ENCODE data around the gene COG8. TPM values are rescaled to one million over a fixed set of nuclear protein-coding genes. Genes with fewer than 3 reads are reported as not detected.

Gene COG8
- total RNA-seq, 2 experiments from 2014 or later = 30.6 to 30.7 TPM

DNA sequence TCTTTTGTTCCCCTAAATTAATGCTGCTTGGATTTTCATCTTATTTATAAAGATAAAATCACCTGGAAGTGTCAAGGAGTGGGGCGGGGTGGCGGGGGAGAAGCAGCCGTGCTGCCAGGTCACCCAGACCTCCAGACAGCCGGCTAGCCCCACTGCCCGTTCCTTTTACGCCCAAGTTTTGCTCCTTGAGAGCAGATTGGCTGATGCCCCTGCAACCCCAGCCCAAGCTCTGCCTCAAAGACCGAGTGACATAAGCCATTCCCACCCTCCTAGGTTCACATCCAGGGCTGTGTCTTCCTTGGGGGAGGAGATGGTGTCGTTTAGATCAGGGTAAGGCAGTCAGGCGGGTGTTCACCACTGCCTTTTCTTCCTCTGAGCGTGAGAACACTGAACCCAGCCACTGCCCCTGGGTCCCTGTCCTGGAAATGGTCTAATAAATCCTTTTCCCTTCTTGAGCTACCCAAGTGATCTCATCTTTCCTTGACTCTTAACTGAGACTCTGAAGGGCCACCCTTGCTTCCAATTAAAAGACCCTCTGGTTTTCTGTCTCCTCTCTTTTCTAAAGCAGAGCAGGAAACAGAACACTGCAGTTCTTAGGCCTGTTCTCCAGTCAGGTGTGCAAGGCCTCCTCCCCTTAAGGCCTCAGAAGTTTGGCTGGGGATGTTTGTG lies 14.6 kb downstream of the COG8 start:
- no peak overlapping the region for H3K27ac Mint-ChIP-seq
- H3K36me3 Mint-ChIP-seq (ENCODE audit: low read depth) = peaks cover 73% of the 10 kb centered on the region

DNA sequence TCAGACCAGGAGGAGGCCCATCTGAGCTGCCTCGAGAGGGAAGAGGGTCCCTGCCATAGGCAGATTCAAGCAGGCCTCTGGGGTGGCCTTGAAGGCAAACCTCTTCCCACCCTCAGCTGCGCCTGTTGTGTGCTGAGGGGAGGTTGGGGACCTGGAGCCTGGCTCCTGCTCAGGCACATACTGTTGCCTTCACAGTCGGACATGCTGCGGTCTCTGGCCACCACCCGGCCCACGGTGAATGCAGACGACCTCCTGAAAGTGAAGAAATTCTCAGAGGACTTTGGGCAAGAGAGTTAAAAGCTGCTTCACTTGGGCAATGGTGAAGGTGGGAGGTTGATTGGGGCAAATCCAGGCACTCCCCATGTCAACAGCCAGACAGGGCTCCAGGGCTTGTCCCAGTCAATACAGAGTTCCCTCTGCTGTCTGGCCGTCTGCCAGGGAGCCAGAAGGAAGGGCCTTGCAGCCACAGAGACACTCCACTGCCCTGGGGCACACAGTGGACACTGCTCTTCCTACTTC lies 15.3 kb downstream of the COG8 start:
- DNase-seq = no peak
- H3K36me3 Mint-ChIP-seq (ENCODE audit: low read depth) = peaks cover 76% of the 10 kb centered on the region
- H3K4me3 Mint-ChIP-seq = no peak overlapping the region
- POLR2A ChIA-PET = interaction anchor here (0.6 to 9.7 kb wide), 3 partner anchors 9 to 24 kb away, joined by 3 to 151 read pairs (median 4); partner anchors contain the start of genes COG8 and NIP7
- no peak overlapping the region for H3K27ac Mint-ChIP-seq
- CTCF ChIA-PET = no interaction called here
- peaks cover 30% of the 10 kb centered on the region for H3K4me1 Mint-ChIP-seq
- H3K9me3 Mint-ChIP-seq = no peaks in the 10 kb centered on the region
- no peaks in the 10 kb centered on the region for H3K27me3 Mint-ChIP-seq

More for the DNA sequence above, 14.6 kb downstream of the COG8 start:
- DNase-seq = no peak
- ChIA-PET CTCF (no interaction called here), POLR2A (interaction anchor here (0.6 to 9.7 kb wide), 2 partner anchors 15 to 23 kb away, joined by 3 to 151 read pairs; partner anchors contain the start of genes COG8 and NIP7)
- Mint-ChIP-seq H3K27me3 (no peaks in the 10 kb centered on the region), H3K4me3 (no peak overlapping the region), H3K9me3 (no peaks in the 10 kb centered on the region), H3K4me1 (peaks cover 35% of the 10 kb centered on the region)

DNA sequence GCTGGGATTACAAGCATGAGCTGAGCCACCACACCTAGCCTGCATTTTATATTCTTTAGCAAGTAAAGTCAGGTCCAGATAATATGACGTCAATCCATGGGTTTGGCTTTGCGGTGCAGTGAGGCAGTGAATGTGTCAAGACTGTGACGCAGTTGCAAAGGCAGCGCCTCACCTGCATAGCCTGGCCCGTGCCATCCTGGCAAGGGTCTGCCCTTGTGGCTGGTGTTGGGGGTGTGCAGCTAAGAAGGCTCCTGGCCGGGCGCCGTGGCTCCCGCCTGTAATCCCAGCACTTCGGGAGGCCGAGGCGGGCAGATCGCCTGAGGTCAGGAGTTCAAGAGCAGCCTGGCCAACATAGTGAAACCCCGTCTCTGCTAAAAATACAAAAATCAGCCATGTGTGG lies 15.9 kb downstream of the COG8 start:
- DNase-seq = no peak
- H3K36me3 Mint-ChIP-seq (ENCODE audit: low read depth) = peaks cover 73% of the 10 kb centered on the region
- H3K4me1 Mint-ChIP-seq = peaks cover 23% of the 10 kb centered on the region
- H3K4me3 Mint-ChIP-seq = no peak overlapping the region
- H3K27ac Mint-ChIP-seq = no peak overlapping the region
- no peaks in the 10 kb centered on the region for H3K9me3 Mint-ChIP-seq
- CTCF ChIA-PET = no interaction called here
- H3K27me3 Mint-ChIP-seq = no peaks in the 10 kb centered on the region
- POLR2A ChIA-PET = interaction anchor here (1.2 to 9.7 kb wide), 3 partner anchors 8 to 17 kb away, joined by 4 to 151 read pairs (median 9); partner anchors contain the start of genes COG8, NIP7 and VPS4A

DNA sequence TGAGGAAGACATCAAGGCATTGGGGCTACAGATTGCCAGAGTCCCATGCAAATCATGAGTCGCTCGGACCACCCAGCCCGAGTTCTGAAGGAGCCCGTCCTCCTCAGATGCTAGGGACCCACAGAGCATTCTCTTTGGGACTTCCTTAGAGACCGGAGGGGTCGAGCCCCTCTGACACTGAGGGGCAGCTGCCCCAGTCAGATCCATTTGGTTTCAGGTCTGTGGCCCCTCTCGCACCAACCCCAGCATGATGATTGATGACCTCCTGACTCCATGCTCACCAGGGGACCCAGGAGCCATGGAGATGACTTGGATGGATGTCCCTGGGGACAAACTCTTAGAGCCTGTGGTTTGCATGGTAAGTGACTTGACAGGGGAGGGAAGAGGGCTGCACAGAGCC lies 17.0 kb downstream of the COG8 start:
- no peaks in the 10 kb centered on the region for H3K9me3 Mint-ChIP-seq
- no peak overlapping the region for H3K4me3 Mint-ChIP-seq
- no peaks in the 10 kb centered on the region for H3K27me3 Mint-ChIP-seq
- DNase-seq = no peak
- POLR2A ChIA-PET = interaction anchor here (2.6 kb wide), 1 partner anchor 10 kb away, joined by 9 read pairs; the partner anchor contains the start of gene VPS4A
- CTCF ChIA-PET = no interaction called here
- H3K4me1 Mint-ChIP-seq = peaks cover 18% of the 10 kb centered on the region
- no peak overlapping the region for H3K27ac Mint-ChIP-seq
- peaks cover 75% of the 10 kb centered on the region for H3K36me3 Mint-ChIP-seq (ENCODE audit: low read depth)

DNA sequence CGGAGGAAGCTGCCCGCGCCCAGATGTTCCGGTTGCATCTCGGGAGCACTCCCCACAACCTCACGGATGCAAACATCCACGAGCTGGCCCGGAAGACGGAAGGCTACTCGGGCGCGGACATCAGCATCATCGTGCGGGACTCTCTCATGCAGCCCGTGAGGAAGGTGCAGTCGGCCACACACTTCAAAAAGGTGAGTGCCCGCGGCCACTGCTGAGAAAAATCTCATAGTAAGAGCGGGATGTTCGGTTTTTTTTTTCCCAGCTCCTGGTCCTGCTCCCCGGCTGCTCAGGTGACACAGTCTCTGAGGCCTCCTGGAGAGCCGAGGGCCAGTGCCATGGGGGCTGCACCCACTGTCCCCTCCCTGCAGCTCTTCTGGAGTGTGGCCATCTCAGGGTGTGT lies 18.3 kb downstream of the COG8 start:
- no peak for DNase-seq
- peaks cover 7% of the 10 kb centered on the region for H3K4me1 Mint-ChIP-seq
- no peak overlapping the region for H3K27ac Mint-ChIP-seq
- H3K36me3 Mint-ChIP-seq (ENCODE audit: low read depth) = peaks cover 77% of the 10 kb centered on the region
- no peaks in the 10 kb centered on the region for H3K9me3 Mint-ChIP-seq
- H3K4me3 Mint-ChIP-seq = no peak overlapping the region
- ChIA-PET POLR2A (interaction anchor here (2.6 kb wide), 1 partner anchor 9 kb away, joined by 9 read pairs; the partner anchor contains the start of gene VPS4A), CTCF (no interaction called here)
- H3K27me3 Mint-ChIP-seq = no peaks in the 10 kb centered on the region

DNA sequence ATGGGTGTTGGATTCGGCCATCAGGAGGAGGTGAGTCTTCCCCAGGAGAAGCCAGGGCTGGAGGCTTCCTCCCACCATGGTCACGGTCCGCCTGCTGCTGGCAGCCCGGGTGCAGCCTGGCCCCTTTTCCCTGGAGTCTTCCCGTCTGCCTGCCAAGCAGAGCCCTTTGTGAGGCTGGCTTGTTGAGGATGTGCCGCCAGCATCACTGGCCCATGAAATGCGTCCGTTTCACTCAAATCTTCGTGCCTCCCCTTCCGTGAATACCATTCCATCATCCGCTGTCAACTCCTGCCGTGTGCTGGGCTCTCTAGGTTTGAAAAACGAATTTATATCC lies 18.7 kb downstream of the COG8 start:
- ChIA-PET POLR2A (interaction anchor here (2.6 kb wide), 1 partner anchor 9 kb away, joined by 9 read pairs; the partner anchor contains the start of gene VPS4A), CTCF (no interaction called here)
- Mint-ChIP-seq H3K4me1 (peaks cover 3% of the 10 kb centered on the region), H3K27ac (no peak overlapping the region), H3K36me3 (ENCODE audit: low read depth) (peaks cover 76% of the 10 kb centered on the region), H3K9me3 (no peaks in the 10 kb centered on the region), H3K27me3 (no peaks in the 10 kb centered on the region), H3K4me3 (no peak overlapping the region)
- no peak for DNase-seq

DNA sequence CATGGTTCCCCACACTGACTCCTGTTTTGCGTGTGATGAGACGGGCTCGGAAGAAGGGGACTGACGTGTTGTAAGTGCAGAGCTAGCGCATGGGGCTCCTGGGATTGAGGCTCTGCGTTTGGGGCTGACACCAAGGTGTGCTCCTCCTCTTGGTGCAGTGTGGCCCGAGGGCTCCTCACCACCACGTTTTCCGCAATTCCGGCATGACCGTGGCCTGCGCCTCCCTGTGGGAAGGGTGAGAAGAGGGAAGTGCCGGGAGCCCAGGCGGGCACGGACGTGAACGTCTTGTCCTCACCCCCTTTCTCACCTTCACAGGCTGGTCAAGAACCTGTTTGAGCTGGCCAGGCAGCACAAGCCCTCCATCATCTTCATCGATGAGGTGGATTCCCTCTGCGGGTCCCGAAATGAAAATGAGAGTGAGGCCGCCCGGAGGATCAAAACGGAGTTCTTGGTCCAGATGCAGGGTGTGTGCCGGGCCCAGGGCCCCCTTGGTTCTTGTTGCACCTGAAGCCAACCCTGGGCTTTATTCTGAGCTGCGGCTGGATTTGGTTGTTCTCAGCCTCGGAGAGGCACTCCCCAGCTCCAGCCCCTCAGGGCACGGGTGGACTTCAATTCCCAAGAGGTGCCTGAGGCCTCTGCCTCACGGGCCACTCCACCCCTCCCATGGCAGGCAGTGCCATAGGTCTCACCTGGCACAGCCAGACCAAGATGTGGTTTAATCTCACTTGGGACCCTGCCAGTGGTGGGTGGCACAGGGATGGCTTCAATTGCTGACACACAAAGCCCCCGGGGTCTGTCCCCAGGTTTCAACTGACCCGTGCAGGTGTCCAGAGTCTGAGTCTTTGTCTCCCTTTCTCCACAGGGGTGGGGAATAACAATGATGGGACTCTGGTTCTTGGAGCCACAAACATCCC lies 19.3 kb downstream of the COG8 start:
- no peak overlapping the region for H3K4me3 Mint-ChIP-seq
- no peaks in the 10 kb centered on the region for H3K27me3 Mint-ChIP-seq
- DNase-seq = no peak
- H3K36me3 Mint-ChIP-seq (ENCODE audit: low read depth) = peaks cover 70% of the 10 kb centered on the region
- no peaks in the 10 kb centered on the region for H3K9me3 Mint-ChIP-seq
- CTCF ChIA-PET = no interaction called here
- peaks cover 2% of the 10 kb centered on the region for H3K4me1 Mint-ChIP-seq
- H3K27ac Mint-ChIP-seq = no peak overlapping the region
- POLR2A ChIA-PET = no interaction called here

DNA sequence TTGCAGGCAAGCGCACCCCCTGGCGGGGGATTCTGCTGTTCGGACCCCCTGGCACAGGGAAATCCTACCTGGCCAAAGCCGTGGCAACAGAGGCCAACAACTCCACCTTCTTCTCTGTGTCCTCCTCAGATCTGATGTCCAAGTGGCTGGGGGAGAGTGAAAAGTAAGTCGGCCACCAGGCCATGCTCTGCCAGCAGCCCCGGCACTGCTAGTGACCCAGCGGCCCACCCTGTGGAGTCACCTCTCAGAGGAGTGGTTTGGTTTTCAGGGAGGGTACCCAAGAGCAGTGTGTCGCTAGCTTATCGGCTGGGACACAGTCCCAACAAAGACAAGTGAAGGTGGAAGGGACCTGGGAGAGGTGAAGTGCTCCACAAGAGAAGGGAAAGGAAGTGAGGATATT lies 20.0 kb downstream of the COG8 start:
- Mint-ChIP-seq H3K9me3 (no peaks in the 10 kb centered on the region), H3K27ac (no peak overlapping the region), H3K36me3 (ENCODE audit: low read depth) (peaks cover 66% of the 10 kb centered on the region), H3K27me3 (no peaks in the 10 kb centered on the region), H3K4me1 (no peaks in the 10 kb centered on the region), H3K4me3 (no peak overlapping the region)
- POLR2A ChIA-PET = interaction anchor here (3.3 kb wide), 1 partner anchor 10 kb away, joined by 16 read pairs; the partner anchor contains the start of gene PDF
- no peak for DNase-seq
- CTCF ChIA-PET = no interaction called here

DNA sequence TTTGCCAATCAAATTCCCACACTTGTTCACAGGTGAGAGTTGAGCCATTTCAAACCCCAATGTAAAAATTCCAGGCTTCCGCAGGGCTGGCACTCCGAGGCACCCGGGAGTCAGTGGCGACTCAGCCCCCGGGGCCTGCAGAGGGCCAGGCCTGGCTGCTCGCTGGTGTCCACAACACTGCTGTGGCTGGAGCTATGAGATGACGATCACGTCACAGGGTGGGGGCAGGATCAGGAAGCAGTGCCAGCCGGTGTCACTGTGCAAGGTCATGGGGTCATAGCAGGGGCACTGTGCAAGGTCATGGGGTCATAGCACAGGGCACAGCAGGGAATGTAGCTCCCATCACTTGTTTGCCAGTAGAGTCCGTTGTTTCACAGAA lies 20.5 kb downstream of the COG8 start:
- Mint-ChIP-seq H3K27me3 (no peaks in the 10 kb centered on the region), H3K4me1 (peaks cover under 1% of the 10 kb centered on the region), H3K36me3 (ENCODE audit: low read depth) (peaks cover 64% of the 10 kb centered on the region), H3K4me3 (no peak overlapping the region), H3K27ac (no peak overlapping the region), H3K9me3 (no peaks in the 10 kb centered on the region)
- DNase-seq = no peak
- ChIA-PET POLR2A (interaction anchor here (1.2 to 3.3 kb wide), 2 partner anchors 8 to 10 kb away, joined by 6 to 16 read pairs; partner anchors contain the start of gene PDF), CTCF (no interaction called here)

DNA sequence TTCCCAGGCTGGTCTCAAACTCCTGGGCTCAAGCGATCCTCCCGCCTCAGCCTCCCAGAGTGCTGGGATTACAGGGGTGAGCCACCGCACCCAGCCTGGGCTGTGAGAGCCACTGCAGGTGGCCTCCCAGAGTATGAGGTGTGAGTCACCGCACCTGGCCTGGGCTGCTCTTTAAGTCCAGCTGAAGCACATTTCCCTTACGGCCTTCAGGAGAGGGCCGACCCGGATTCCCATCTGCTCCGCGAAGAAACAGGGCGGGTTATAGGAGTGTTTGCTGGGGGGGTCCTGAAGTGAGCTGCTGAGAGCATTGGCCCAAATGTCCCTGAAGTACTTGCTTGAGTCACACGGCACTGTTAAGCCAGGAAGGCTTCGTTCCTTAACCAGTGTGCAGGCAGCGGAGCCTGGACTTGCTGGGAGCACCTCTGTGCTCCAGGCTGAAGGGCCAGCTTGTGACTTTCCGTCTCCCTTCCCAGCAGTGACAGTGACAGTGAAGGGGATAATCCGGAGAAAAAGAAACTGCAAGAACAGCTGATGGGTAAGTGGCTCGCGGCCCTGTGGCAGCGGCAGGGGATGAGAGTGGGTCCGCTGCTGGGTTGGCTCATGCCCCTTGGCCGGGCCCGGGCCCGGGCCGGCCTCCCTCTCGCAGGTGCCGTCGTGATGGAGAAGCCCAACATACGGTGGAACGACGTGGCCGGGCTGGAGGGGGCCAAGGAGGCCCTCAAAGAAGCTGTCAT lies 21.0 kb downstream of the COG8 start:
- ChIA-PET POLR2A (interaction anchor here (0.7 to 3.3 kb wide), 3 partner anchors 8 to 22 kb away, joined by 4 to 16 read pairs (median 6); partner anchors contain the start of gene PDF), CTCF (no interaction called here)
- H3K4me1 Mint-ChIP-seq = peaks cover 6% of the 10 kb centered on the region
- no peak for DNase-seq
- H3K36me3 Mint-ChIP-seq (ENCODE audit: low read depth) = peaks cover 64% of the 10 kb centered on the region
- H3K27me3 Mint-ChIP-seq = no peaks in the 10 kb centered on the region
- no peak overlapping the region for H3K27ac Mint-ChIP-seq
- no peak overlapping the region for H3K4me3 Mint-ChIP-seq
- no peaks in the 10 kb centered on the region for H3K9me3 Mint-ChIP-seq

DNA sequence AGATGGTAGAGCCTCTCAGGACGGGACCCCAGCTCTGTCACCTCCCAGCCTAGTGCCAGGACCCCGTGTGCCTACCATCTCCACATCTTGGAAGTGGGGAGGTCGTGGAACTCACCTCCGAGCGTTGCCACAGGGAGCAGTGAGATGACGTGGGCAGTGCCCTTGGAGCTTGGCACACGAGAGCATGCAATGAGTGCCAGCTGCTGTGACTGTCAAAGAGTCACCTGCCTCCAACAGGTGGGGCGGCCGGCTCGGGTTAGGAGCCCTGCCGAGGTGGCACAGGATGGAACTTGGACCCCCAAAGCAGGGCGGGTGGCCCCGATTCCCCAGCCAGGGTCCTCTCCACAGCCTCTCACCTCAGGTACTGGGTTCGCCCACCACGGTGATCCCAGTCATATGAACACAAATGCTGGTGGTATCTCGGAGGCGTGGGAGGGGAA lies 22.7 kb downstream of the COG8 start:
- CTCF ChIA-PET = no interaction called here
- Mint-ChIP-seq H3K9me3 (no peaks in the 10 kb centered on the region), H3K27me3 (no peaks in the 10 kb centered on the region), H3K36me3 (ENCODE audit: low read depth) (peaks cover 60% of the 10 kb centered on the region), H3K4me1 (peaks cover 15% of the 10 kb centered on the region), H3K27ac (no peak overlapping the region), H3K4me3 (no peak overlapping the region)
- DNase-seq = no peak
- POLR2A ChIA-PET = interaction anchor here (3.3 kb wide), 1 partner anchor 13 kb away, joined by 16 read pairs; the partner anchor contains the start of gene PDF

DNA sequence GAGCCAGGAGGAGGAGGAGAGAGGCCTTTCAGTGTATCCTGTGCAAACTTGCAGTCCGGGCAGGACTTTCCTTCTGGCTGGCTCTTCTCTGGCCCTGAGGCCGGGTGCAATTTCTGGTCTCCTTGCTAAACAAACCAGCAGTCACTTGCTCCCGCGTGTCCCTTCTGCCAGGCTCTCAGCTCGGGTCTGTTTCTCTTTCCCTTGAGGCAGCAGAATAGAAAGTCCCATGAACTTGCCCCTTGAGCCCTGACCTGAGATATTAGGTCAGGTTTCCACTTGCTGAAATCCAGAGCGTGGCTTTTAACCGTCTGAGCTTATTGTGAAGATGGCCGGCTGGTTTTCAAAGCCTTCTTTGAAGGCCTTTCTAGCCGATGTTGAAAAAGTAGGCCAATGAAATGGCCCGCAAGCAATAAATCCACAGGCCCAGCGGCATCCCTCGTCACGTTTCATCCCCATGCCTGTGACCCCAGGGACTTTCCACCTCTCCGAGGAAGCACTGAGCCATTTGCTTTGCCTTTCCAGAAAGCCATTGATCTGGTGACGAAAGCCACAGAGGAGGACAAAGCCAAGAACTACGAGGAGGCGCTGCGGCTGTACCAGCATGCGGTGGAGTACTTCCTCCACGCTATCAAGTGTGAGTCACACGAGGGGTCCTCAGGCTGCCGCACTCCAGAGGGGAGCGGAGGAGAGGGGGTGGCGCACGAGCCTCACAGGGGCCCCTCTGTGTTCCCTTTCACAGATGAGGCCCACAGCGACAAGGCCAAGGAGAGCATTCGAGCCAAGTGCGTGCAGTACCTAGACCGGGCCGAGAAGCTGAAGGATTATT lies 23.7 kb downstream of the COG8 start:
- Mint-ChIP-seq H3K36me3 (ENCODE audit: low read depth) (peaks cover 52% of the 10 kb centered on the region), H3K4me3 (no peak overlapping the region), H3K4me1 (peaks cover 17% of the 10 kb centered on the region), H3K27me3 (no peaks in the 10 kb centered on the region), H3K9me3 (no peaks in the 10 kb centered on the region), H3K27ac (no peak overlapping the region)
- ChIA-PET POLR2A (interaction anchor here (1.0 to 4.6 kb wide), 2 partner anchors 8 to 13 kb away, joined by 4 to 49 read pairs; partner anchors contain the start of gene PDF), CTCF (interaction anchor here (0.6 kb wide), 1 partner anchor 1188 kb away, joined by 4 read pairs; no protein-coding TSS in a partner anchor)
- DNase-seq = no peak

Data from activated CD4-positive, alpha-beta memory T cell treated with anti-CD3 and anti-CD28 coated beads, Interleukin-2, amount 10 ng/mL, durations not matched to agents 7 days and 5 days (primary cell).